HG02588 (cell line): ENCODE measurements around the gene MPG.
"Not testable (repeated sequence)": the region's sequence is repeated elsewhere in the genome, so short reads cannot be mapped to it uniquely, and the experiment has no call there.

Experiments
- ATAC-seq: cut with Tn5 transposase; IDR thresholded peaks from one replicate; pipeline ENCODE4 v1.9.1; 2021; ENCODE audit warnings: mild to moderate bottlenecking, moderate library complexity; ENCODE audit not compliant: unreplicated experiment

The MPG gene

GRCh38 chr16:77807-78443 is at the start of gene MPG:
Gene MPG (plus strand): TSS chr16:78225. CDS start chr16:78310, 85 bp downstream.
- peak; percentile 60 for ATAC-seq

- not testable (repeated sequence) for ATAC-seq
Observed at GRCh38 chr16:30627-31026, 47.4 kb upstream of the MPG start.

- not testable (repeated sequence) for ATAC-seq
Observed at GRCh38 chr16:33154-33876, 44.7 kb upstream of the MPG start.

GRCh38 chr16:33877-34647 is 44.0 kb upstream of the MPG start:
- ATAC-seq, result no peak

- no peak for ATAC-seq
Observed at GRCh38 chr16:34648-34987, 43.4 kb upstream of the MPG start.

- ATAC-seq, result no peak
Observed at GRCh38 chr16:35011-35677, 42.9 kb upstream of the MPG start.

- no peak for ATAC-seq
Observed at GRCh38 chr16:35678-36305, 42.2 kb upstream of the MPG start.

GRCh38 chr16:36336-36984 is 41.6 kb upstream of the MPG start:
- no peak for ATAC-seq

- no peak for ATAC-seq
Observed at GRCh38 chr16:37511-37910, 40.5 kb upstream of the MPG start.

- not testable (repeated sequence) for ATAC-seq
Observed at GRCh38 chr16:38206-38605, 39.8 kb upstream of the MPG start.

GRCh38 chr16:38941-39892 is 38.8 kb upstream of the MPG start:
- ATAC-seq, result peak; percentile 68

GRCh38 chr16:41439-42068 is 36.5 kb upstream of the MPG start:
- ATAC-seq, result no peak

- no peak for ATAC-seq
Observed at GRCh38 chr16:42069-42457, 36.0 kb upstream of the MPG start.

GRCh38 chr16:42691-43090 is 35.3 kb upstream of the MPG start:
- no peak for ATAC-seq

GRCh38 chr16:43294-43693 is 34.7 kb upstream of the MPG start:
- ATAC-seq, result no peak

GRCh38 chr16:44655-45054 is 33.4 kb upstream of the MPG start:
- ATAC-seq, result no peak

- no peak for ATAC-seq
Observed at GRCh38 chr16:45454-45853, 32.6 kb upstream of the MPG start.

- not testable (repeated sequence) for ATAC-seq
Observed at GRCh38 chr16:46510-46909, 31.5 kb upstream of the MPG start.

GRCh38 chr16:47234-47633 is 30.8 kb upstream of the MPG start:
- no peak for ATAC-seq
